Right lobe of liver (tissue), 4 donors: Measurements from ENCODE around the gene SLC26A3.

ENCODE experiments used
- CTCF ChIP-seq, 4 donors: fragments of 200-600 bp in 3 of 4; fragments of 450-650 bp in 1 of 4; IDR thresholded peaks; one replicate each; pipeline versions ENCODE4 v1.5.1 to v1.8.0; 2016 to 2022; ENCODE audit warnings: antibody characterized with exemption in 4 of 4, mild to moderate bottlenecking in 2 of 4
- POLR2A ChIP-seq: fragments of 450-650 bp; IDR thresholded peaks from one replicate; pipeline ENCODE4 v1.6.1; 2017; ENCODE audit warnings: antibody characterized with exemption, mild to moderate bottlenecking
- donor health status: DM: no; HTN: no; CAD: no.
- donor health status: DM: no; HTN: no; CAD: no.
- donor health status: DM: no; HTN: yes; CAD: no.

GRCh38 chr7:107744345-107744750 lies 58.7 kb downstream of the SLC26A3 start:
- TF ChIP-seq CTCF (IDR thresholded peaks at IDR 0.05) (no peak), POLR2A (no peak)
